Adrenal gland (tissue), 12 donors: Measurements from ENCODE around the gene ARMCX1. TPM values are rescaled to one million over a fixed set of nuclear protein-coding genes. Genes with fewer than 3 reads are reported as not detected.

ENCODE experiments used
- polyA plus RNA-seq, 3 donors: library from polyadenylated mRNA; stranded (reverse); fragments of 200-250 nt in 2 of 3; fragments of 350-450 nt in 1 of 3; fragmentation: Illumina TruSeq in 1 of 3; extraction: RNeasy Lipid Tissue Mini Kit (QIAGEN cat#74804) in 1 of 3; gene quantifications; one replicate each; pipeline ENCODE4 v1.2.3, GENCODE V29; 2013 to 2014
- total RNA-seq, 9 donors: library from RNA; depleted of rRNA in 4 of 9; stranded (reverse); fragments of >200 nt in 4 of 9; fragments of 120-200 nt in 1 of 9; fragmentation: NEBNext Ultra II Directional in 1 of 9; extraction: Animal tissue kit (Norgen Biotek cat#: 25700) in 1 of 9; gene quantifications; one replicate each; pipeline versions ENCODE4 v1.1.0 to v1.2.4, GENCODE V29; 2013 to 2023
- donor health status: healthy with polysubstance abuse.
- donor health status: Bipolar disorder and iron deficiency.
- donor health status: DM: yes; HTN: yes; CAD: no.
- donor health status: DM: no; HTN: no; CAD: no.
- donor health status: DM: no; HTN: no; CAD: no.
- donor health status: DM: yes; HTN: yes; CAD: no.

The ARMCX1 gene
- total and polyA plus RNA-seq, 12 donors = 19.1 to 79.6 (median 41.3) TPM

Other genes with a start within 250 kb of the ARMCX1 start
- 10 to 100 TPM in 4 of 9 donors, 1 to 10 TPM in 5; 1.5 to 14.9 (median 8.7) TPM for gene TIMM8A, start 201.8 kb upstream of the ARMCX1 start, total RNA-seq
- 10 to 100 TPM in 1 of 3 donors, 1 to 10 TPM in 2; 4.2 to 12.7 (median 5.0) TPM for gene TIMM8A, start 201.8 kb upstream of the ARMCX1 start, polyA plus RNA-seq
- gene BTK, start 164.4 kb upstream of the ARMCX1 start, total RNA-seq = 10 to 100 TPM in 1 of 9 donors, 1 to 10 TPM in 8; 1.3 to 14.8 (median 6.0) TPM
- gene BTK, start 164.4 kb upstream of the ARMCX1 start, polyA plus RNA-seq = 1 to 10 TPM; 4.0 to 6.3 (median 5.0) TPM
- 1,000 to 10,000 TPM in 3 of 9 donors, 100 to 1,000 TPM in 6; 122 to 1,462 (median 194) TPM for gene RPL36A, start 159.5 kb upstream of the ARMCX1 start, total RNA-seq
- gene RPL36A, start 159.5 kb upstream of the ARMCX1 start, polyA plus RNA-seq = 1,000 to 10,000 TPM in 2 of 3 donors, 100 to 1,000 TPM in 1; 990 to 3,551 (median 1,778) TPM
- gene GLA, start 142.6 kb upstream of the ARMCX1 start, total RNA-seq = 10 to 100 TPM; 18.5 to 76.1 (median 43.4) TPM
- gene GLA, start 142.6 kb upstream of the ARMCX1 start, polyA plus RNA-seq = 100 to 1,000 TPM in 1 of 3 donors, 10 to 100 TPM in 2; 70.4 to 123 (median 91.5) TPM
- 100 to 1,000 TPM in 2 of 9 donors, 10 to 100 TPM in 7; 46.0 to 106 (median 72.1) TPM for gene HNRNPH2, start 142.3 kb upstream of the ARMCX1 start, total RNA-seq
- gene HNRNPH2, start 142.3 kb upstream of the ARMCX1 start, polyA plus RNA-seq = 100 to 1,000 TPM in 1 of 3 donors, 10 to 100 TPM in 2; 44.3 to 182 (median 55.0) TPM
- 10 to 100 TPM in 6 of 9 donors, 1 to 10 TPM in 3; 7.2 to 50.9 (median 17.2) TPM for gene ARMCX4, start 65.1 kb upstream of the ARMCX1 start, total RNA-seq
- 10 to 100 TPM; 19.1 to 52.0 (median 32.7) TPM for gene ARMCX4, start 65.1 kb upstream of the ARMCX1 start, polyA plus RNA-seq
- gene ARMCX6, start 67.5 kb downstream of the ARMCX1 start, total RNA-seq = 100 to 1,000 TPM in 1 of 9 donors, 10 to 100 TPM in 8; 10.1 to 164 (median 48.4) TPM
- gene ARMCX6, start 67.5 kb downstream of the ARMCX1 start, polyA plus RNA-seq = 100 to 1,000 TPM in 1 of 3 donors, 10 to 100 TPM in 2; 24.8 to 134 (median 31.9) TPM
- gene ARMCX3, start 72.6 kb downstream of the ARMCX1 start, total RNA-seq = 100 to 1,000 TPM in 4 of 9 donors, 10 to 100 TPM in 5; 64.8 to 261 (median 98.5) TPM
- gene ARMCX3, start 72.6 kb downstream of the ARMCX1 start, polyA plus RNA-seq = 100 to 1,000 TPM in 1 of 3 donors, 10 to 100 TPM in 2; 36.6 to 276 (median 69.8) TPM
- 100 to 1,000 TPM in 3 of 9 donors, 10 to 100 TPM in 6; 38.3 to 208 (median 79.0) TPM for gene ARMCX2, start 109.3 kb downstream of the ARMCX1 start, total RNA-seq
- 100 to 1,000 TPM in 1 of 3 donors, 10 to 100 TPM in 2; 62.0 to 183 (median 64.2) TPM for gene ARMCX2, start 109.3 kb downstream of the ARMCX1 start, polyA plus RNA-seq